GM12864 (cell line): ENCODE measurements around the gene RPL28.

ENCODE experiments used
- DNase-seq: peaks from one replicate; pipeline ENCODE4 v3.0.0-alpha.2; 2011; ENCODE audit warnings: low read depth
- H3K4me3 ChIP-seq: 2 replicates; pipeline ENCODE4 v1.5.1; 2011; ENCODE audit warnings: mild to moderate bottlenecking, low read depth, low read length, control low read depth
- CTCF ChIP-seq: IDR thresholded peaks from 2 replicates; pipeline ENCODE4 v1.5.1; 2011; ENCODE audit warnings: low read depth, mild to moderate bottlenecking, moderate library complexity, low read length, control low read depth, inconsistent platforms; ENCODE audit errors: missing control alignments

The RPL28 gene

GRCh38 chr19:55376241-55376933 lies 9.3 kb upstream of the RPL28 start, which contains the start of gene TMEM190:
Gene TMEM190, plus strand, starts transcription at chr19:55376826. Its CDS starts 28 bp downstream, at chr19:55376854.
- DNase-seq = no peak
- no peak within 1 kb of the TSS for H3K4me3 ChIP-seq
- TF ChIP-seq CTCF = no peak

- DNase-seq = no peak
- H3K4me3 ChIP-seq = no peak overlapping the region
- TF ChIP-seq CTCF = no peak
These were observed 8.2 kb upstream of the RPL28 start for GRCh38 chr19:55377356-55378131.

GRCh38 chr19:55379174-55379573 lies 6.6 kb upstream of the RPL28 start:
- no peak for TF ChIP-seq CTCF
- no peak for DNase-seq
- no peak overlapping the region for H3K4me3 ChIP-seq

GRCh38 chr19:55382013-55382412 lies 3.7 kb upstream of the RPL28 start:
- DNase-seq = no peak
- TF ChIP-seq CTCF = no peak
- no peak overlapping the region for H3K4me3 ChIP-seq

GRCh38 chr19:55382522-55383054 lies 3.1 kb upstream of the RPL28 start:
- H3K4me3 ChIP-seq = peak overlapping the region; percentile 67; the same call in 1 of the 2 replicates
- no peak for TF ChIP-seq CTCF
- no peak for DNase-seq

GRCh38 chr19:55383279-55384130 lies 2.2 kb upstream of the RPL28 start:
- peak overlapping the region; percentile 67 for H3K4me3 ChIP-seq
- DNase-seq = no peak

More at GRCh38 chr19:55383279-55384130, 2.2 kb upstream of the RPL28 start:
- TF ChIP-seq CTCF = peak; percentile 16
